Measurements from ENCODE around the gene EXOC3.

DNA sequence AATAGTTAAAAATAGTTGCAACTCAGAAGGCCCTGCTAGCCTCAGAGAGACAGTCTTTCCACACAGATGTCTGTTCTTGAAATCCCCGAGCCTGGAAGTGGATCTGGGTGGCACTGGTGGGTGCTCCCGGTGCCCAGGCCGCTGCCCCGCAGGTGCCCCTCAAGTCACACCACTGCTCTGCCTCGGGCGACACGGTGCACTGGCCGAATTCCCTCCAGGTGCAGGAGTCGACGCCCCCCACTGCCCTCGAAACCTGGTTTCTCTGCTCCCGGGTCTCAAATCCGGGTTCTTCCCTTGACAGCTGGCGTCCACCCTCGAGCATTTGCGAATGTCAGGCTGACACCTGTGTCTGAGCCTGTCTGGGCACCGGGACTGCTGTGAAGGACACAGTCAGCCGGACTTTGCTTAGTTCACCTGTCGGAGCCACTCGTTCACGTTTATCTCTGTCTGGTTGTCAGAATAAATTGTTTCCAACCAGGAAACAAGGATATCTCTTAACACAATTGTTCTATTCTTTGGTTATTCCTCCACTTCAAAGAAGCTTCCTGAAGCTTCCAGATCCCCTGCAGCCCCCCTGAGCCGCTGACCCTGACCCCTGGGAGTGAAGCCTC is 54.2 kb downstream of the EXOC3 start:
- TF ChIP-seq, protein P1, sequence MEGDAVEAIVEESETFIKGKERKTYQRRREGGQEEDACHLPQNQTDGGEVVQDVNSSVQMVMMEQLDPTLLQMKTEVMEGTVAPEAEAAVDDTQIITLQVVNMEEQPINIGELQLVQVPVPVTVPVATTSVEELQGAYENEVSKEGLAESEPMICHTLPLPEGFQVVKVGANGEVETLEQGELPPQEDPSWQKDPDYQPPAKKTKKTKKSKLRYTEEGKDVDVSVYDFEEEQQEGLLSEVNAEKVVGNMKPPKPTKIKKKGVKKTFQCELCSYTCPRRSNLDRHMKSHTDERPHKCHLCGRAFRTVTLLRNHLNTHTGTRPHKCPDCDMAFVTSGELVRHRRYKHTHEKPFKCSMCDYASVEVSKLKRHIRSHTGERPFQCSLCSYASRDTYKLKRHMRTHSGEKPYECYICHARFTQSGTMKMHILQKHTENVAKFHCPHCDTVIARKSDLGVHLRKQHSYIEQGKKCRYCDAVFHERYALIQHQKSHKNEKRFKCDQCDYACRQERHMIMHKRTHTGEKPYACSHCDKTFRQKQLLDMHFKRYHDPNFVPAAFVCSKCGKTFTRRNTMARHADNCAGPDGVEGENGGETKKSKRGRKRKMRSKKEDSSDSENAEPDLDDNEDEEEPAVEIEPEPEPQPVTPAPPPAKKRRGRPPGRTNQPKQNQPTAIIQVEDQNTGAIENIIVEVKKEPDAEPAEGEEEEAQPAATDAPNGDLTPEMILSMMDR (IDR thresholded peaks at IDR 0.05), result no peak
- no peak for TF ChIP-seq POLR2A (IDR thresholded peaks at IDR 0.05)

All from gastroesophageal sphincter (tissue), 3 donors.